IPS-18a (cell line): ENCODE measurements around the gene THRA.

Source experiments
- H3K27ac ChIP-seq: one replicate; pipeline ENCODE4 v1.5.1; 2013; ENCODE audit warnings: low read length
- H3K27me3 ChIP-seq: one replicate; pipeline ENCODE4 v1.6.1; 2013; ENCODE audit warnings: mild to moderate bottlenecking, low read length; ENCODE audit not compliant: control insufficient read depth, insufficient read depth
- H3K36me3 ChIP-seq: one replicate; pipeline ENCODE4 v1.6.1; 2013; ENCODE audit warnings: low read depth, low read length; ENCODE audit not compliant: control insufficient read depth
- H3K4me1 ChIP-seq: one replicate; pipeline ENCODE4 v1.6.1; 2013; ENCODE audit warnings: low read depth, low read length; ENCODE audit not compliant: control insufficient read depth
- H3K4me3 ChIP-seq: one replicate; pipeline ENCODE4 v1.5.1; 2013; ENCODE audit warnings: low read length
- H3K9ac ChIP-seq: one replicate; pipeline ENCODE4 v1.6.1; 2013; ENCODE audit warnings: mild to moderate bottlenecking, low read length, moderate library complexity
- H3K9me3 ChIP-seq: one replicate; pipeline ENCODE4 v1.6.1; 2013; ENCODE audit warnings: low read depth, low read length; ENCODE audit not compliant: control insufficient read depth

THRA gene

GRCh38 chr17:40022497-40022896 lies 40.3 kb upstream of the THRA start:
- no peaks in the 10 kb centered on the region for H3K9me3 ChIP-seq
- H3K4me3 ChIP-seq: no peak overlapping the region
- H3K27ac ChIP-seq: no peak overlapping the region
- H3K4me1 ChIP-seq: peaks cover 21% of the 10 kb centered on the region
- H3K9ac ChIP-seq: no peak overlapping the region
- H3K27me3 ChIP-seq: no peaks in the 10 kb centered on the region
- H3K36me3 ChIP-seq: peaks cover 44% of the 10 kb centered on the region

GRCh38 chr17:40022961-40023541 lies 39.7 kb upstream of the THRA start:
- Histone ChIP-seq H3K27me3 (no peaks in the 10 kb centered on the region), H3K9ac (no peak overlapping the region), H3K27ac (no peak overlapping the region), H3K9me3 (no peaks in the 10 kb centered on the region), H3K4me3 (no peak overlapping the region), H3K36me3 (peaks cover 44% of the 10 kb centered on the region), H3K4me1 (peaks cover 17% of the 10 kb centered on the region)

- no peak overlapping the region for H3K9ac ChIP-seq
- H3K4me3 ChIP-seq: no peak overlapping the region
- no peaks in the 10 kb centered on the region for H3K9me3 ChIP-seq
- no peaks in the 10 kb centered on the region for H3K27me3 ChIP-seq
- no peak overlapping the region for H3K27ac ChIP-seq
- H3K36me3 ChIP-seq: peaks cover 49% of the 10 kb centered on the region
- H3K4me1 ChIP-seq: peaks cover 10% of the 10 kb centered on the region
Observed at GRCh38 chr17:40023590-40024292, 39.0 kb upstream of the THRA start.

- no peaks in the 10 kb centered on the region for H3K4me1 ChIP-seq
- H3K27me3 ChIP-seq: no peaks in the 10 kb centered on the region
- H3K36me3 ChIP-seq: peaks cover 56% of the 10 kb centered on the region
- no peak overlapping the region for H3K4me3 ChIP-seq
- H3K27ac ChIP-seq: no peak overlapping the region
- no peaks in the 10 kb centered on the region for H3K9me3 ChIP-seq
- H3K9ac ChIP-seq: no peak overlapping the region
Observed at GRCh38 chr17:40024901-40025300, 37.9 kb upstream of the THRA start.

GRCh38 chr17:40025559-40025958 lies 37.2 kb upstream of the THRA start:
- Histone ChIP-seq H3K36me3 (peaks cover 51% of the 10 kb centered on the region), H3K9ac (no peak overlapping the region), H3K4me1 (no peaks in the 10 kb centered on the region), H3K9me3 (no peaks in the 10 kb centered on the region), H3K27ac (no peak overlapping the region), H3K4me3 (no peak overlapping the region), H3K27me3 (no peaks in the 10 kb centered on the region)

- H3K9me3 ChIP-seq: no peaks in the 10 kb centered on the region
- no peak overlapping the region for H3K27ac ChIP-seq
- H3K9ac ChIP-seq: no peak overlapping the region
- H3K36me3 ChIP-seq: peaks cover 53% of the 10 kb centered on the region
- no peak overlapping the region for H3K4me3 ChIP-seq
- no peaks in the 10 kb centered on the region for H3K27me3 ChIP-seq
- H3K4me1 ChIP-seq: no peaks in the 10 kb centered on the region
Observed at GRCh38 chr17:40025991-40026815, 36.6 kb upstream of the THRA start.

- no peaks in the 10 kb centered on the region for H3K4me1 ChIP-seq
- H3K27me3 ChIP-seq: no peaks in the 10 kb centered on the region
- H3K36me3 ChIP-seq: peaks cover 56% of the 10 kb centered on the region
- H3K4me3 ChIP-seq: no peak overlapping the region
- H3K9me3 ChIP-seq: no peaks in the 10 kb centered on the region
- no peak overlapping the region for H3K9ac ChIP-seq
- no peak overlapping the region for H3K27ac ChIP-seq
Observed at GRCh38 chr17:40026816-40027613, 35.8 kb upstream of the THRA start.

GRCh38 chr17:40027614-40028012 lies 35.2 kb upstream of the THRA start:
- Histone ChIP-seq H3K9me3 (no peaks in the 10 kb centered on the region), H3K4me3 (no peak overlapping the region), H3K9ac (no peak overlapping the region), H3K27me3 (no peaks in the 10 kb centered on the region), H3K27ac (no peak overlapping the region), H3K4me1 (no peaks in the 10 kb centered on the region), H3K36me3 (peaks cover 55% of the 10 kb centered on the region)

- no peaks in the 10 kb centered on the region for H3K9me3 ChIP-seq
- H3K27me3 ChIP-seq: no peaks in the 10 kb centered on the region
- H3K36me3 ChIP-seq: peaks cover 56% of the 10 kb centered on the region
- no peak overlapping the region for H3K9ac ChIP-seq
- no peak overlapping the region for H3K4me3 ChIP-seq
- no peak overlapping the region for H3K27ac ChIP-seq
- H3K4me1 ChIP-seq: no peaks in the 10 kb centered on the region
Observed at GRCh38 chr17:40028595-40028994, 34.2 kb upstream of the THRA start.

- H3K4me3 ChIP-seq: no peak overlapping the region
- no peak overlapping the region for H3K27ac ChIP-seq
- no peak overlapping the region for H3K9ac ChIP-seq
- H3K9me3 ChIP-seq: no peaks in the 10 kb centered on the region
- no peaks in the 10 kb centered on the region for H3K27me3 ChIP-seq
- H3K4me1 ChIP-seq: peaks cover 3% of the 10 kb centered on the region
- peaks cover 41% of the 10 kb centered on the region for H3K36me3 ChIP-seq
Observed at GRCh38 chr17:40031706-40032105, 31.1 kb upstream of the THRA start.
